ENCODE measurements around the gene MB21D2.

The MB21D2 gene

GRCh38 chr3:192913540-192913939 lies 4.1 kb downstream of the MB21D2 start:
- Histone ChIP-seq H3K9me3 (peaks cover 13% of the 10 kb centered on the region), H3K27ac (no peak overlapping the region), H3K9ac (no peak overlapping the region), H3K36me3 (no peaks in the 10 kb centered on the region), H3K4me1 (no peaks in the 10 kb centered on the region), H4K20me1 (no peaks in the 10 kb centered on the region), H3K4me3 (no peak overlapping the region), H3K27me3 (no peaks in the 10 kb centered on the region), H3K4me2 (no peak overlapping the region)
- TF ChIP-seq Cebpa-rat (IDR thresholded peaks at IDR 0.05): no peak

GRCh38 chr3:192911293-192911692 lies 6.4 kb downstream of the MB21D2 start:
- Histone ChIP-seq H3K9me3 (peaks cover under 1% of the 10 kb centered on the region; the same call in 1 of the 2 replicates), H3K9ac (no peak overlapping the region), H3K4me1 (no peaks in the 10 kb centered on the region), H3K4me3 (no peak overlapping the region), H3K4me2 (no peak overlapping the region), H3K27me3 (no peaks in the 10 kb centered on the region), H4K20me1 (no peaks in the 10 kb centered on the region), H3K36me3 (no peaks in the 10 kb centered on the region), H3K27ac (no peak overlapping the region)
- TF ChIP-seq Cebpa-rat (IDR thresholded peaks at IDR 0.05): no peak

GRCh38 chr3:192907784-192908183 lies 9.9 kb downstream of the MB21D2 start:
- H3K4me3 ChIP-seq: no peak overlapping the region
- H3K9ac ChIP-seq: no peak overlapping the region
- TF ChIP-seq Cebpa-rat (IDR thresholded peaks at IDR 0.05): no peak
- no peak overlapping the region for H3K27ac ChIP-seq
- no peaks in the 10 kb centered on the region for H3K4me1 ChIP-seq
- no peak overlapping the region for H3K4me2 ChIP-seq
- no peaks in the 10 kb centered on the region for H3K36me3 ChIP-seq
- H3K9me3 ChIP-seq: no peaks in the 10 kb centered on the region
- H4K20me1 ChIP-seq: no peaks in the 10 kb centered on the region
- H3K27me3 ChIP-seq: no peaks in the 10 kb centered on the region

- Histone ChIP-seq H3K36me3 (no peaks in the 10 kb centered on the region), H3K9me3 (no peaks in the 10 kb centered on the region), H3K9ac (no peak overlapping the region), H3K4me2 (no peak overlapping the region), H3K27ac (no peak overlapping the region), H3K27me3 (no peaks in the 10 kb centered on the region), H3K4me3 (no peak overlapping the region), H3K4me1 (no peaks in the 10 kb centered on the region), H4K20me1 (no peaks in the 10 kb centered on the region)
- no peak for TF ChIP-seq Cebpa-rat (IDR thresholded peaks at IDR 0.05)
These were observed 10.7 kb downstream of the MB21D2 start for GRCh38 chr3:192906940-192907339.

GRCh38 chr3:192905980-192906678 lies 11.5 kb downstream of the MB21D2 start:
- no peaks in the 10 kb centered on the region for H4K20me1 ChIP-seq
- no peaks in the 10 kb centered on the region for H3K36me3 ChIP-seq
- no peaks in the 10 kb centered on the region for H3K4me1 ChIP-seq
- no peaks in the 10 kb centered on the region for H3K27me3 ChIP-seq
- H3K4me3 ChIP-seq: no peak overlapping the region
- TF ChIP-seq Cebpa-rat (IDR thresholded peaks at IDR 0.05): no peak
- H3K27ac ChIP-seq: no peak overlapping the region
- H3K9me3 ChIP-seq: no peaks in the 10 kb centered on the region
- no peak overlapping the region for H3K9ac ChIP-seq
- no peak overlapping the region for H3K4me2 ChIP-seq

GRCh38 chr3:192904632-192905289 lies 12.9 kb downstream of the MB21D2 start:
- Histone ChIP-seq H4K20me1 (no peaks in the 10 kb centered on the region), H3K4me2 (no peak overlapping the region), H3K27me3 (no peaks in the 10 kb centered on the region), H3K27ac (no peak overlapping the region), H3K36me3 (no peaks in the 10 kb centered on the region), H3K9ac (no peak overlapping the region), H3K9me3 (no peaks in the 10 kb centered on the region), H3K4me3 (no peak overlapping the region), H3K4me1 (no peaks in the 10 kb centered on the region)
- TF ChIP-seq Cebpa-rat (IDR thresholded peaks at IDR 0.05): no peak

GRCh38 chr3:192902549-192902948 lies 15.1 kb downstream of the MB21D2 start:
- H3K4me3 ChIP-seq: no peak overlapping the region
- no peaks in the 10 kb centered on the region for H3K9me3 ChIP-seq
- H3K36me3 ChIP-seq: no peaks in the 10 kb centered on the region
- H3K9ac ChIP-seq: no peak overlapping the region
- TF ChIP-seq Cebpa-rat (IDR thresholded peaks at IDR 0.05): no peak
- no peak overlapping the region for H3K27ac ChIP-seq
- no peaks in the 10 kb centered on the region for H3K4me1 ChIP-seq
- H4K20me1 ChIP-seq: no peaks in the 10 kb centered on the region
- H3K27me3 ChIP-seq: no peaks in the 10 kb centered on the region
- no peak overlapping the region for H3K4me2 ChIP-seq

- Histone ChIP-seq H3K27ac (no peak overlapping the region), H3K27me3 (no peaks in the 10 kb centered on the region), H3K9me3 (no peaks in the 10 kb centered on the region), H3K4me1 (no peaks in the 10 kb centered on the region), H3K4me2 (no peak overlapping the region), H3K9ac (no peak overlapping the region), H4K20me1 (no peaks in the 10 kb centered on the region), H3K36me3 (no peaks in the 10 kb centered on the region), H3K4me3 (no peak overlapping the region)
- no peak for TF ChIP-seq Cebpa-rat (IDR thresholded peaks at IDR 0.05)
These were observed 16.2 kb downstream of the MB21D2 start for GRCh38 chr3:192901435-192901834.

GRCh38 chr3:192899540-192899982 lies 18.1 kb downstream of the MB21D2 start:
- Histone ChIP-seq H3K4me2 (no peak overlapping the region), H3K27me3 (no peaks in the 10 kb centered on the region), H3K4me1 (no peaks in the 10 kb centered on the region), H3K27ac (no peak overlapping the region), H3K36me3 (no peaks in the 10 kb centered on the region), H3K9ac (no peak overlapping the region), H4K20me1 (no peaks in the 10 kb centered on the region), H3K4me3 (no peak overlapping the region), H3K9me3 (no peaks in the 10 kb centered on the region)
- TF ChIP-seq Cebpa-rat (IDR thresholded peaks at IDR 0.05): no peak

GRCh38 chr3:192897005-192897404 lies 20.7 kb downstream of the MB21D2 start:
- Histone ChIP-seq H3K4me2 (no peak overlapping the region), H4K20me1 (no peaks in the 10 kb centered on the region), H3K27ac (no peak overlapping the region), H3K9ac (no peak overlapping the region), H3K9me3 (no peaks in the 10 kb centered on the region), H3K36me3 (no peaks in the 10 kb centered on the region), H3K4me3 (no peak overlapping the region), H3K4me1 (no peaks in the 10 kb centered on the region), H3K27me3 (no peaks in the 10 kb centered on the region)
- TF ChIP-seq Cebpa-rat (IDR thresholded peaks at IDR 0.05): no peak

Measured in BLaER1 (cell line).